Loucy (cell line): ENCODE data around the gene HS6ST3.

Experiments
- H2AFZ ChIP-seq: fragments of 200-600 bp; sonication (generic); 2 replicates; pipeline ENCODE4 v1.6.0; 2016; ENCODE audit warnings: antibody characterized with exemption, mild to moderate bottlenecking, low read length, moderate library complexity
- H3F3A ChIP-seq: fragments of 200-600 bp; 2 replicates; pipeline ENCODE4 v1.6.0; 2016; ENCODE audit warnings: antibody characterized with exemption, low read depth, mild to moderate bottlenecking
- H3K27me3 ChIP-seq: fragments of 200-600 bp; sonication (generic); 2 replicates; pipeline ENCODE4 v1.6.1; 2014; ENCODE audit warnings: low read length, mild to moderate bottlenecking; ENCODE audit not compliant: insufficient read depth, poor library complexity, severe bottlenecking
- H3K36me3 ChIP-seq: fragments of 200-600 bp; sonication (generic); 2 replicates; pipeline ENCODE4 v1.6.1; 2016; ENCODE audit warnings: low read length; ENCODE audit not compliant: insufficient read depth
- H3K4me1 ChIP-seq: fragments of 200-600 bp; sonication (generic); 2 replicates; pipeline ENCODE4 v1.5.1; 2014; ENCODE audit warnings: low read length, mild to moderate bottlenecking; ENCODE audit not compliant: insufficient read depth, poor library complexity, severe bottlenecking
- H3K4me2 ChIP-seq: fragments of 200-600 bp; sonication (generic); 2 replicates; pipeline ENCODE4 v1.6.0; 2014; ENCODE audit warnings: antibody characterized with exemption, low read length, low read depth, mild to moderate bottlenecking; ENCODE audit not compliant: poor library complexity, severe bottlenecking
- H3K4me3 ChIP-seq: fragments of 200-600 bp; sonication (generic); 2 replicates; pipeline ENCODE4 v1.5.1; 2014; ENCODE audit warnings: low read length, mild to moderate bottlenecking, mixed read lengths; ENCODE audit not compliant: poor library complexity, severe bottlenecking
- H3K79me2 ChIP-seq: fragments of 200-600 bp; sonication (generic); 2 replicates; pipeline ENCODE4 v1.6.1; 2014; ENCODE audit warnings: low read length; ENCODE audit not compliant: insufficient read depth
- H3K9ac ChIP-seq: fragments of 200-600 bp; sonication (generic); 2 replicates; pipeline ENCODE4 v1.6.0; 2014; ENCODE audit warnings: mild to moderate bottlenecking, low read depth, low read length, moderate library complexity; ENCODE audit not compliant: poor library complexity, severe bottlenecking
- H3K9me2 ChIP-seq: fragments of 200-600 bp; sonication (generic); replicated peaks from 2 replicates; pipeline ENCODE4 v1.6.1; 2016; ENCODE audit warnings: low read depth, low read length, mixed read lengths
- H3K9me3 ChIP-seq: fragments of 200-600 bp; sonication (generic); 2 replicates; pipeline ENCODE4 v1.6.1; 2014; ENCODE audit warnings: mild to moderate bottlenecking, antibody characterized with exemption, low read length, low read depth; ENCODE audit not compliant: insufficient read depth
- H4K20me1 ChIP-seq: fragments of 200-600 bp; sonication (generic); 2 replicates; pipeline ENCODE4 v1.6.0; 2014; ENCODE audit warnings: antibody characterized with exemption, low read length, mild to moderate bottlenecking; ENCODE audit not compliant: insufficient read depth, poor library complexity, severe bottlenecking
- EZH2phosphoT487 ChIP-seq: fragments of 200-600 bp; IDR thresholded peaks from 2 replicates; pipeline ENCODE4 v1.6.1; 2018; ENCODE audit warnings: antibody characterized with exemption, mild to moderate bottlenecking, moderate library complexity, borderline replicate concordance
- TF ChIP-seq, protein P1 (sequence below): fragments of 200-600 bp; sonication (generic); conservative IDR thresholded peaks from 2 replicates; pipeline ENCODE4 v1.5.1; 2014; ENCODE audit warnings: mild to moderate bottlenecking, antibody characterized with exemption, low read length

Gene HS6ST3

GRCh38 chr13:96130818-96131340 is 41.0 kb downstream of the HS6ST3 start:
- no peaks in the 10 kb centered on the region for H3K9me3 ChIP-seq
- H3K36me3 ChIP-seq, result no peaks in the 10 kb centered on the region
- no peaks in the 10 kb centered on the region for H3F3A ChIP-seq
- H3K79me2 ChIP-seq, result no peaks in the 10 kb centered on the region
- no peaks in the 10 kb centered on the region for H3K27me3 ChIP-seq
- no peak overlapping the region for H3K9ac ChIP-seq
- TF ChIP-seq, protein P1, sequence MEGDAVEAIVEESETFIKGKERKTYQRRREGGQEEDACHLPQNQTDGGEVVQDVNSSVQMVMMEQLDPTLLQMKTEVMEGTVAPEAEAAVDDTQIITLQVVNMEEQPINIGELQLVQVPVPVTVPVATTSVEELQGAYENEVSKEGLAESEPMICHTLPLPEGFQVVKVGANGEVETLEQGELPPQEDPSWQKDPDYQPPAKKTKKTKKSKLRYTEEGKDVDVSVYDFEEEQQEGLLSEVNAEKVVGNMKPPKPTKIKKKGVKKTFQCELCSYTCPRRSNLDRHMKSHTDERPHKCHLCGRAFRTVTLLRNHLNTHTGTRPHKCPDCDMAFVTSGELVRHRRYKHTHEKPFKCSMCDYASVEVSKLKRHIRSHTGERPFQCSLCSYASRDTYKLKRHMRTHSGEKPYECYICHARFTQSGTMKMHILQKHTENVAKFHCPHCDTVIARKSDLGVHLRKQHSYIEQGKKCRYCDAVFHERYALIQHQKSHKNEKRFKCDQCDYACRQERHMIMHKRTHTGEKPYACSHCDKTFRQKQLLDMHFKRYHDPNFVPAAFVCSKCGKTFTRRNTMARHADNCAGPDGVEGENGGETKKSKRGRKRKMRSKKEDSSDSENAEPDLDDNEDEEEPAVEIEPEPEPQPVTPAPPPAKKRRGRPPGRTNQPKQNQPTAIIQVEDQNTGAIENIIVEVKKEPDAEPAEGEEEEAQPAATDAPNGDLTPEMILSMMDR, result no peak
- no peak for TF ChIP-seq EZH2phosphoT487
- no peaks in the 10 kb centered on the region for H3K4me1 ChIP-seq
- H3K4me2 ChIP-seq, result no peak overlapping the region
- no peak overlapping the region for H2AFZ ChIP-seq
- H4K20me1 ChIP-seq, result no peaks in the 10 kb centered on the region
- no peak overlapping the region for H3K4me3 ChIP-seq
- H3K9me2 ChIP-seq, result no peaks in the 10 kb centered on the region

DNA sequence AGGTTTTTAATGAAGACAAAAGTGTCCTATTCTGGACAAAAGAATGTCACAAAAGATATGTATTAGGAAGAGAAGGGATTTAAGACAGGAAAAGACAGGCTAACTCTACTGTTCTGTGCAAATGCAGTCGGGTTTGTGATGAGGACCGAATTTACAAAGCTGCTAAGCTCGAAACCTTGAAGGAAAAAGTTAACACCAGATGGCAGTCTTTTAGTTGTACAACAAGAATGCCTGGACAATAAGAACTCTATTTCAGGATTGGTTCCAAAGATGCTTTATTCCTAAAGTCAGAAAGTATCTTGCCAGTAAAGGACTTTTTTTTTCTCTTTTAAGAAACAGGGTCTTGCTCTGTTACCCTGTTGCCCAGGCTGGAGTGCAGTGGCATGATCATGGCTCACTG is 51.1 kb downstream of the HS6ST3 start:
- Histone ChIP-seq H3K79me2 (no peaks in the 10 kb centered on the region), H3K9me3 (no peaks in the 10 kb centered on the region), H3K27me3 (no peaks in the 10 kb centered on the region), H3F3A (no peaks in the 10 kb centered on the region), H3K4me2 (no peak overlapping the region), H4K20me1 (no peaks in the 10 kb centered on the region), H3K36me3 (no peaks in the 10 kb centered on the region), H3K9ac (no peak overlapping the region), H2AFZ (no peak overlapping the region), H3K9me2 (no peaks in the 10 kb centered on the region), H3K4me1 (no peaks in the 10 kb centered on the region), H3K4me3 (no peak overlapping the region)
- no peak for TF ChIP-seq EZH2phosphoT487
- TF ChIP-seq, protein P1, result no peak

GRCh38 chr13:96159725-96160124 is 69.8 kb downstream of the HS6ST3 start:
- no peak overlapping the region for H3K4me3 ChIP-seq
- no peaks in the 10 kb centered on the region for H3K9me3 ChIP-seq
- H3K4me1 ChIP-seq, result no peaks in the 10 kb centered on the region

More at GRCh38 chr13:96159725-96160124, 69.8 kb downstream of the HS6ST3 start:
- Histone ChIP-seq H2AFZ (no peak overlapping the region), H3K9me2 (no peaks in the 10 kb centered on the region), H3F3A (no peaks in the 10 kb centered on the region), H3K27me3 (no peaks in the 10 kb centered on the region), H3K36me3 (no peaks in the 10 kb centered on the region), H4K20me1 (no peaks in the 10 kb centered on the region), H3K9ac (no peak overlapping the region), H3K4me2 (no peak overlapping the region), H3K79me2 (no peaks in the 10 kb centered on the region)
- no peak for TF ChIP-seq EZH2phosphoT487
- TF ChIP-seq, protein P1, result no peak
